Endothelial cell of umbilical vein (primary cell): ENCODE results near the gene ANGEL2. TPM values are rescaled to one million over a fixed set of nuclear protein-coding genes. Genes with fewer than 3 reads are reported as not detected.

ENCODE experiments used
- BruUV-seq: library from RNA; stranded (reverse); fragments of 400-500 nt; replicated peaks from 2 replicates; lab custom pipeline; 2021; lab: Mats Ljungman, UMichigan
- CTCF ChIA-PET: fragments of 300-600, 350-600 bp; sonication (Branson Sonifier 250); formaldehyde crosslinking; loops from one replicate; lab custom pipeline; 2021; ENCODE audit warnings: antibody characterized with exemption, inconsistent platforms; lab: Charles Lee
- POLR2A ChIA-PET: fragments of 300-600, 350-600 bp; sonication (Branson Sonifier 250); formaldehyde crosslinking; loops from one replicate; lab custom pipeline; 2021; ENCODE audit warnings: antibody characterized with exemption, inconsistent platforms; lab: Charles Lee
- DNase-seq: peaks from one replicate; pipeline ENCODE4 v3.0.0-alpha.2; 2011; ENCODE audit warnings: low read depth, low spot score
- FAIRE-seq: peaks from 2 replicates; lab custom pipeline; 2011; peaks lifted over from hg19 to GRCh38; lab: Jason Lieb, UNC
- H2AFZ ChIP-seq: 2 replicates; pipeline ENCODE4 v1.6.0; 2012; ENCODE audit warnings: low read depth, low read length, control low read depth, inconsistent platforms
- H3K27ac ChIP-seq: 2 replicates; pipeline ENCODE4 v1.5.1; 2011; ENCODE audit warnings: low read depth, mild to moderate bottlenecking, control low read depth, low read length, moderate library complexity; ENCODE audit not compliant: insufficient read depth
- H3K27me3 ChIP-seq, 2 experiments: 2 replicates each; pipeline versions ENCODE4 v1.6.0 to v1.6.1; 2011; ENCODE audit warnings: low read length in 2 of 2, mixed read lengths in 1 of 2; ENCODE audit not compliant: control insufficient read depth in 2 of 2, insufficient read depth in 2 of 2
- H3K36me3 ChIP-seq, 2 experiments: 2 replicates in 1 of 2; 3 replicates in 1 of 2; pipeline ENCODE4 v1.5.1; 2011; ENCODE audit warnings: low read length in 2 of 2, mild to moderate bottlenecking in 1 of 2, moderate library complexity in 1 of 2; ENCODE audit not compliant: control insufficient read depth in 2 of 2, insufficient read depth in 2 of 2; ENCODE audit errors: extremely low read depth in 1 of 2
- H3K4me1 ChIP-seq: 3 replicates; pipeline ENCODE4 v1.5.1; 2011; ENCODE audit warnings: mild to moderate bottlenecking, low read length; ENCODE audit not compliant: control insufficient read depth, insufficient read depth; ENCODE audit errors: extremely low read depth
- H3K4me2 ChIP-seq: 2 replicates; pipeline ENCODE4 v1.6.1; 2011; ENCODE audit warnings: low read length, control low read depth, mixed read lengths; ENCODE audit not compliant: insufficient read depth
- H3K4me3 ChIP-seq, 3 experiments: fragments of 200-600 bp in 1 of 3; sonication (generic), shearing (Covaris generic) in 1 of 3; replicated peaks in 1 of 3; 2 replicates each; pipeline ENCODE4 v1.5.1; 2011 to 2016; ENCODE audit warnings: control low read depth in 3 of 3, low read length in 3 of 3, mild to moderate bottlenecking in 2 of 3, inconsistent platforms in 1 of 3, low read depth in 1 of 3, moderate library complexity in 1 of 3; ENCODE audit not compliant: insufficient read depth in 1 of 3
- H3K79me2 ChIP-seq: 2 replicates; pipeline ENCODE4 v1.6.0; 2012; ENCODE audit warnings: low read length, inconsistent platforms; ENCODE audit not compliant: control insufficient read depth, insufficient read depth
- H3K9ac ChIP-seq: replicated peaks from 2 replicates; pipeline ENCODE3; 2011; ENCODE audit warnings: low read length, control low read depth; ENCODE audit not compliant: insufficient read depth; ENCODE audit errors: extremely low read depth
- H3K9me1 ChIP-seq: replicated peaks from 3 replicates; pipeline ENCODE4 v1.6.0; 2011; ENCODE audit warnings: mild to moderate bottlenecking, low read length; ENCODE audit not compliant: control insufficient read depth, insufficient read depth; ENCODE audit errors: extremely low read depth
- H3K9me3 ChIP-seq: replicated peaks from 2 replicates; pipeline ENCODE4 v1.5.1; 2012; ENCODE audit warnings: low read length, inconsistent platforms; ENCODE audit not compliant: control insufficient read depth, insufficient read depth
- H4K20me1 ChIP-seq: replicated peaks from 2 replicates; pipeline ENCODE3; 2011; ENCODE audit warnings: mild to moderate bottlenecking, low read length; ENCODE audit not compliant: control insufficient read depth, insufficient read depth; ENCODE audit errors: extremely low read depth
- EZH2 ChIP-seq: IDR thresholded peaks from 2 replicates; pipeline ENCODE4 v1.6.1; 2012; ENCODE audit warnings: borderline replicate concordance, low read depth, mild to moderate bottlenecking, moderate library complexity, low read length, inconsistent platforms; ENCODE audit not compliant: severe bottlenecking
- FOS ChIP-seq: IDR thresholded peaks from 2 replicates; pipeline ENCODE4 v1.6.1; 2011; ENCODE audit warnings: mild to moderate bottlenecking, low read length, moderate library complexity, borderline replicate concordance; ENCODE audit not compliant: insufficient read depth
- GATA2 ChIP-seq: IDR thresholded peaks from 2 replicates; pipeline ENCODE4 v1.7.0; 2011; ENCODE audit warnings: low read depth, mild to moderate bottlenecking, moderate library complexity, mixed read lengths, low read length; ENCODE audit not compliant: insufficient read length, insufficient read depth
- JUN ChIP-seq: IDR thresholded peaks from 2 replicates; pipeline ENCODE4 v1.6.1; 2011; ENCODE audit warnings: borderline replicate concordance, low read depth; ENCODE audit not compliant: insufficient read length, insufficient read depth
- MYC ChIP-seq: IDR thresholded peaks from one replicate; pipeline ENCODE4 v1.6.1; 2011; ENCODE audit warnings: mild to moderate bottlenecking, low read depth, low read length
- POLR2A ChIP-seq: IDR thresholded peaks from 2 replicates; pipeline ENCODE4 v1.6.1; 2012; ENCODE audit warnings: low read depth, mild to moderate bottlenecking, control low read depth, low read length
- POLR2AphosphoS5 ChIP-seq: IDR thresholded peaks from 2 replicates; pipeline ENCODE4 v1.6.1; 2012; ENCODE audit warnings: low read depth, mild to moderate bottlenecking, control low read depth, low read length, moderate library complexity; ENCODE audit not compliant: insufficient read depth
- dilution Hi-C: fragments of 300-500 bp; cut with MboI; formaldehyde crosslinking; loops from one replicate; pipeline ENCODE4 v1.15.0; 2019; ENCODE audit warnings: low sequenced_read_pairs; ENCODE audit not compliant: extremely low pct_ligation_motif_present
- intact Hi-C: fragments of 100-400 bp; cut with micrococcal nuclease; formaldehyde crosslinking; loops from one replicate; pipeline ENCODE4 v1.10.0; 2022
- polyA plus RNA-seq, 4 experiments: library from polyadenylated mRNA; depleted of rRNA in 3 of 4; stranded (reverse) in 3 of 4; unstranded in 1 of 4; fragments of >200 nt; gene quantifications; 2 replicates each; pipeline versions ENCODE4 v1.2.1 to v1.2.3, GENCODE V29; 2011 to 2012; ENCODE audit warnings: missing spikeins in 1 of 4
- total RNA-seq: library from RNA; stranded (reverse); gene quantifications from 2 replicates; pipeline ENCODE4 v1.2.3, GENCODE V29; 2021
- TF ChIP-seq, protein P1 (sequence below): IDR thresholded peaks from 2 replicates; pipeline ENCODE4 v1.6.1; 2011; ENCODE audit not compliant: insufficient read depth, insufficient read length
- TF ChIP-seq, protein P2 (sequence below), 2 donors: IDR thresholded peaks; 1 replicate in 1 of 2; 2 replicates in 1 of 2; pipeline ENCODE4 v1.5.1; 2011; ENCODE audit warnings: low read length in 2 of 2, mild to moderate bottlenecking in 2 of 2, moderate library complexity in 2 of 2, control low read depth in 1 of 2, inconsistent platforms in 1 of 2, low read depth in 1 of 2; ENCODE audit not compliant: insufficient read depth in 1 of 2; ENCODE audit errors: extremely low read depth in 1 of 2

The ANGEL2 gene
- total and polyA plus RNA-seq, 2 donors (not counting 3 experiments of a cell fraction or from before 2014, with no cell fraction given) = 11.9 to 39.1 TPM

DNA sequence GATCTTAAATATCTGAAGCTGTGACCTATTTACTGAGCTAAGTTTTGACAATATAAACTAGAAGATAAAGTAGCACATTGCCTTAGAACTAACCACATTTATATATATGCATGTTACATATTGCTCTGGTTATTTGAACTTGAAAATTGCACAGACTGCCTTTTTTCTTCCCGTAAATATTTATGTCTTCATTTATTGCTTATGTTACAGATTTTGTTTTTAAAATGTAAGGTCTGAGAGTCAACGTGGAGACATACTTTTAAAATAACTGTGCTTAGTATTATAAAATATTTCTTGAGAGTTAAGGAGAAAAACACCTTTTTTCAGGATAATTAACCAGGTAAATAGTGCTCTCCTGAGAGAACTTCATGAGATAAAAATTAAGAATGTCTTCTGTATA is 38.5 kb upstream of the ANGEL2 start:
- H3K27me3 ChIP-seq = no peaks in the 10 kb centered on the region
- H3K9ac ChIP-seq = no peak overlapping the region
- no peak for TF ChIP-seq FOS
- TF ChIP-seq, protein P1, sequence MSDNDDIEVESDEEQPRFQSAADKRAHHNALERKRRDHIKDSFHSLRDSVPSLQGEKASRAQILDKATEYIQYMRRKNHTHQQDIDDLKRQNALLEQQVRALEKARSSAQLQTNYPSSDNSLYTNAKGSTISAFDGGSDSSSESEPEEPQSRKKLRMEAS = no peak
- H3K27ac ChIP-seq = no peak overlapping the region
- H3K9me1 ChIP-seq = no peaks in the 10 kb centered on the region
- H3K36me3 ChIP-seq = no peaks in the 10 kb centered on the region
- peaks cover 23% of the 10 kb centered on the region for H3K79me2 ChIP-seq
- no peak overlapping the region for H3K4me2 ChIP-seq
- no peaks in the 10 kb centered on the region for H4K20me1 ChIP-seq
- H3K4me3 ChIP-seq = no peak overlapping the region
- H2AFZ ChIP-seq = no peak overlapping the region
- no TSS peak for BruUV-seq
- peaks cover 6% of the 10 kb centered on the region for H3K4me1 ChIP-seq
- dilution Hi-C loops = no loop called here
- ChIA-PET CTCF (no interaction called here), POLR2A (no interaction called here)
- intact Hi-C loops = no loop called here
- FAIRE-seq (no peak), DNase-seq (no peak)
- no peaks in the 10 kb centered on the region for H3K9me3 ChIP-seq

DNA sequence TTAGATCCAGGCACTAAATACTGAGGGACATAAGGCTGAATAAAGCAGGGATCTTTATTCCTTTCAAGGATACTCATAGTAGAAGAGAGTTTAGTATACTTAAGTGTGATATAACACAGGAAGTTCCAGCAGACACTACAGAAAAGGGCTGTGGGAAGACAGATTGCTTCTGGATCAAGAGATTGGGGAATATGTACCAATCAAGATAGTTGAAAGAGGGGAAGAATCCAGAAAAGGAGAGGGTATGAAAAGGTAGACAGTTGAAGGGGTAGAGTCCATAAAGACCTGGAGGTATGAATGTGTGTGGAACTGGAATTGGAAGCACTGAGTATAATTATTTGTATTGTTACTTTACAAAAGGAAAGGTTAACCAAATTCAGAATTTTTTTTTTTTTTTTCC is 37.8 kb upstream of the ANGEL2 start:
- intact Hi-C loops (no loop called here), dilution Hi-C loops (no loop called here)
- no peak overlapping the region for H3K9ac ChIP-seq
- ChIA-PET CTCF (no interaction called here), POLR2A (no interaction called here)
- no peaks in the 10 kb centered on the region for H3K36me3 ChIP-seq
- no peak overlapping the region for H3K27ac ChIP-seq
- H3K4me2 ChIP-seq = no peak overlapping the region
- no TSS peak for BruUV-seq
- H3K9me1 ChIP-seq = no peaks in the 10 kb centered on the region
- TF ChIP-seq POLR2AphosphoS5 (no peak), MYC (no peak), GATA2 (no peak), POLR2A (no peak), EZH2 (no peak), JUN (no peak)
- TF ChIP-seq, protein P2, sequence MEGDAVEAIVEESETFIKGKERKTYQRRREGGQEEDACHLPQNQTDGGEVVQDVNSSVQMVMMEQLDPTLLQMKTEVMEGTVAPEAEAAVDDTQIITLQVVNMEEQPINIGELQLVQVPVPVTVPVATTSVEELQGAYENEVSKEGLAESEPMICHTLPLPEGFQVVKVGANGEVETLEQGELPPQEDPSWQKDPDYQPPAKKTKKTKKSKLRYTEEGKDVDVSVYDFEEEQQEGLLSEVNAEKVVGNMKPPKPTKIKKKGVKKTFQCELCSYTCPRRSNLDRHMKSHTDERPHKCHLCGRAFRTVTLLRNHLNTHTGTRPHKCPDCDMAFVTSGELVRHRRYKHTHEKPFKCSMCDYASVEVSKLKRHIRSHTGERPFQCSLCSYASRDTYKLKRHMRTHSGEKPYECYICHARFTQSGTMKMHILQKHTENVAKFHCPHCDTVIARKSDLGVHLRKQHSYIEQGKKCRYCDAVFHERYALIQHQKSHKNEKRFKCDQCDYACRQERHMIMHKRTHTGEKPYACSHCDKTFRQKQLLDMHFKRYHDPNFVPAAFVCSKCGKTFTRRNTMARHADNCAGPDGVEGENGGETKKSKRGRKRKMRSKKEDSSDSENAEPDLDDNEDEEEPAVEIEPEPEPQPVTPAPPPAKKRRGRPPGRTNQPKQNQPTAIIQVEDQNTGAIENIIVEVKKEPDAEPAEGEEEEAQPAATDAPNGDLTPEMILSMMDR (IDR thresholded peaks at IDR 0.05; ENCODE audit: extremely low read depth in 1 of 2, insufficient read depth in 1 of 2, low read depth in 1 of 2, low read length in 2 of 2) = no peak
- TF ChIP-seq, protein P1 = no peak
- DNase-seq (no peak), FAIRE-seq (no peak)
- no peaks in the 10 kb centered on the region for H3K27me3 ChIP-seq
- H3K9me3 ChIP-seq = no peaks in the 10 kb centered on the region
- H3K79me2 ChIP-seq = peaks cover 21% of the 10 kb centered on the region
- no peak overlapping the region for H3K4me3 ChIP-seq
- H2AFZ ChIP-seq = no peak overlapping the region
- no peaks in the 10 kb centered on the region for H4K20me1 ChIP-seq
- H3K4me1 ChIP-seq = peaks cover 6% of the 10 kb centered on the region
